GM12878 (cell line): Measurements from ENCODE around the gene FAM221B. TPM values are rescaled to one million over a fixed set of nuclear protein-coding genes. Genes with fewer than 3 reads are reported as not detected.

Source experiments
- ATAC-seq: fragments of 200-7000 bp; cut with Tn5 transposase; 3 replicates; pipeline ENCODE4 v1.9.1; 2020; ENCODE audit warnings: mild to moderate bottlenecking, moderate library complexity
- BruUV-seq: library from RNA; stranded (reverse); fragments of 400-500 nt; replicated peaks from 2 replicates; lab custom pipeline; 2021; lab: Mats Ljungman, UMichigan
- CTCF ChIA-PET: fragments of 300-600 bp; sonication (Branson Sonifier 250); formaldehyde crosslinking; extraction: SDS; loops from one replicate; lab custom pipeline; 2021; ENCODE audit warnings: inconsistent platforms; lab: Yijun Ruan, JAX
- POLR2A ChIA-PET: fragments of 350-600 bp; formaldehyde crosslinking; extraction: SDS; loops from one replicate; lab custom pipeline; 2021; ENCODE audit warnings: inconsistent platforms; lab: Charles Lee
- RAD21 ChIA-PET: fragments of 300-600 bp; sonication (Branson Sonifier 250); formaldehyde crosslinking; loops from one replicate; lab custom pipeline; 2023; ENCODE audit warnings: antibody characterized with exemption; ENCODE audit not compliant: unreplicated experiment; lab: Charles Lee
- SMC1A ChIA-PET: fragments of 300-600 bp; sonication (Branson Sonifier 250); formaldehyde crosslinking; loops from one replicate; lab custom pipeline; 2023; ENCODE audit not compliant: unreplicated experiment, uncharacterized antibody; lab: Charles Lee
- DNase-seq: peaks from one replicate; pipeline ENCODE4 v3.0.0-alpha.2; 2011; ENCODE audit warnings: low read depth, low spot score
- FAIRE-seq: peaks from 3 replicates; lab custom pipeline; 2011; peaks lifted over from hg19 to GRCh38; lab: Jason Lieb, UNC
- H2AFZ ChIP-seq: 2 replicates; pipeline ENCODE4 v1.6.0; 2011; ENCODE audit warnings: low read depth, low read length, control low read depth; ENCODE audit not compliant: control insufficient read depth
- H3K27ac ChIP-seq: 2 replicates; pipeline ENCODE4 v1.5.1; 2011; ENCODE audit warnings: control low read depth; ENCODE audit not compliant: control insufficient read depth, insufficient read depth
- H3K27me3 ChIP-seq, 2 experiments: replicated peaks in 1 of 2; 2 replicates each; pipeline versions ENCODE4 v1.6.0 to v1.6.1; 2011; ENCODE audit warnings: low read length in 1 of 2; ENCODE audit not compliant: control insufficient read depth in 2 of 2, insufficient read depth in 2 of 2
- H3K36me3 ChIP-seq, 2 experiments: 2 replicates each; pipeline ENCODE4 v1.5.1; 2011; ENCODE audit warnings: low read length in 1 of 2; ENCODE audit not compliant: control insufficient read depth in 2 of 2, insufficient read depth in 2 of 2
- H3K4me1 ChIP-seq: 2 replicates; pipeline ENCODE4 v1.6.1; 2011; ENCODE audit warnings: mild to moderate bottlenecking, low read length, moderate library complexity, mixed read lengths; ENCODE audit not compliant: control insufficient read depth, insufficient read depth
- H3K4me2 ChIP-seq: 2 replicates; pipeline ENCODE4 v1.6.0; 2011; ENCODE audit warnings: control low read depth; ENCODE audit not compliant: control insufficient read depth, insufficient read depth
- H3K4me3 ChIP-seq: fragments of 200-600 bp; sonication (generic); 2 replicates; pipeline ENCODE4 v1.5.1; 2016
- H3K79me2 ChIP-seq: 2 replicates; pipeline ENCODE4 v1.6.0; 2011; ENCODE audit warnings: low read length; ENCODE audit not compliant: control insufficient read depth, insufficient read depth
- H3K9ac ChIP-seq: 2 replicates; pipeline ENCODE4 v1.8.0; 2011; ENCODE audit warnings: low read length, control low read depth, mixed read lengths; ENCODE audit not compliant: control insufficient read depth, insufficient read depth
- H3K9me3 ChIP-seq: replicated peaks from 3 replicates; pipeline ENCODE4 v1.5.1; 2011; ENCODE audit warnings: mild to moderate bottlenecking, low read length; ENCODE audit not compliant: control insufficient read depth, insufficient read depth
- H4K20me1 ChIP-seq: 2 replicates; pipeline ENCODE4 v1.6.0; 2011; ENCODE audit not compliant: control insufficient read depth, insufficient read depth
- CHD4 ChIP-seq: fragments of 200-600 bp; sonication (generic); IDR thresholded peaks from 2 replicates; pipeline ENCODE4 v1.6.1; 2016; ENCODE audit warnings: mild to moderate bottlenecking
- CREB1 ChIP-seq: IDR thresholded peaks from 2 replicates; pipeline ENCODE4 v1.6.1; 2012; ENCODE audit warnings: low read depth, mild to moderate bottlenecking, inconsistent platforms
- HDAC6 ChIP-seq: fragments of 200-600 bp; sonication (generic); IDR thresholded peaks from one replicate; pipeline ENCODE4 v1.8.0; 2017; ENCODE audit warnings: antibody characterized with exemption; ENCODE audit not compliant: unreplicated experiment
- HDGF ChIP-seq: fragments of 450-650 bp; IDR thresholded peaks from 2 replicates; pipeline ENCODE4 v1.6.1; 2016; ENCODE audit warnings: antibody characterized with exemption
- MTA2 ChIP-seq: fragments of 450-650 bp; IDR thresholded peaks from 2 replicates; pipeline ENCODE4 v1.6.1; 2016; ENCODE audit warnings: low read depth, mild to moderate bottlenecking, moderate library complexity
- PML ChIP-seq: IDR thresholded peaks from 2 replicates; pipeline ENCODE4 v1.6.1; 2012; ENCODE audit warnings: low read length, inconsistent platforms
- TBL1XR1 ChIP-seq: IDR thresholded peaks from 2 replicates; pipeline ENCODE4 v1.6.1; 2012; ENCODE audit warnings: low read depth, low read length, improper control_type of control experiment
- ZBED1 ChIP-seq: IDR thresholded peaks from 2 replicates; pipeline ENCODE4 v1.6.1; 2016; ENCODE audit warnings: borderline replicate concordance
- ZBTB40 ChIP-seq: fragments of 450-650 bp; IDR thresholded peaks from 2 replicates; pipeline ENCODE4 v1.6.1; 2016; ENCODE audit warnings: mild to moderate bottlenecking, moderate library complexity, borderline replicate concordance
- ZNF217 ChIP-seq: fragments of 450-650 bp; IDR thresholded peaks from 2 replicates; pipeline ENCODE4 v1.6.1; 2017; ENCODE audit warnings: antibody characterized with exemption, mild to moderate bottlenecking
- WGBS: methylation state at CpG from one replicate; pipeline ENCODE4 v1.1.6; 2016; ENCODE audit warnings: low lambda C conversion rate; ENCODE audit not compliant: insufficient replicate concordance, insufficient coverage; ENCODE audit errors: missing lambda C conversion rate; 5-methylcytosine and 5-hydroxymethylcytosine counted together
- in situ Hi-C: fragments of 300-500 bp; cut with MboI; formaldehyde crosslinking; loops from 9 replicates; pipeline ENCODE4 v1.14.3; 2018; ENCODE audit warnings: mixed read lengths
- intact Hi-C: fragments of 100-400 bp; cut with micrococcal nuclease; formaldehyde crosslinking; loops from one replicate; pipeline ENCODE4 v1.14.2; 2022; ENCODE audit not compliant: unreplicated experiment
- polyA plus RNA-seq, 11 experiments: library from polyadenylated mRNA; depleted of rRNA in 4 of 11; unstranded in 6 of 11; stranded (reverse) in 5 of 11; fragments of >200 nt; fragmentation: Nextera tagmentation in 4 of 11; fragmentation: Illumina TruSeq in 1 of 11; extraction: Ambion mirVana in 4 of 11; extraction: Trizol in 1 of 11; gene quantifications; 1 replicate in 1 of 11; 2 replicates in 10 of 11; pipeline versions ENCODE4 v1.2.1 to v1.2.3, GENCODE V29; 2011 to 2016; ENCODE audit warnings: inconsistent platforms in 2 of 11, missing spikeins in 2 of 11, low read depth in 1 of 11
- total RNA-seq, 4 experiments: library from RNA; depleted of rRNA in 3 of 4; stranded (reverse); fragments of >200 nt in 3 of 4; fragmentation: Illumina TruSeq in 1 of 4; extraction: Trizol in 1 of 4; gene quantifications; 2 replicates each; pipeline versions ENCODE4 v1.2.1 to v1.2.3, GENCODE V29; 2013 to 2021
- TF ChIP-seq, protein P1 (sequence below): fragments of 450-650 bp; formaldehyde crosslinking; IDR thresholded peaks from 2 replicates; pipeline ENCODE4 v1.4.0; 2022; ENCODE audit warnings: mild to moderate bottlenecking, moderate library complexity
- TF ChIP-seq, protein P2 (sequence below): IDR thresholded peaks from 2 replicates; pipeline ENCODE4 v1.6.1; 2012; ENCODE audit warnings: mild to moderate bottlenecking, low read depth, low read length

FAM221B gene
- total and polyA plus RNA-seq, 10 of the 15 experiments (the other 5 are each of a cell fraction or from before 2014, with no cell fraction given) = 0.02 to 0.12 (median 0.04) TPM; not detected in 5

DNA sequence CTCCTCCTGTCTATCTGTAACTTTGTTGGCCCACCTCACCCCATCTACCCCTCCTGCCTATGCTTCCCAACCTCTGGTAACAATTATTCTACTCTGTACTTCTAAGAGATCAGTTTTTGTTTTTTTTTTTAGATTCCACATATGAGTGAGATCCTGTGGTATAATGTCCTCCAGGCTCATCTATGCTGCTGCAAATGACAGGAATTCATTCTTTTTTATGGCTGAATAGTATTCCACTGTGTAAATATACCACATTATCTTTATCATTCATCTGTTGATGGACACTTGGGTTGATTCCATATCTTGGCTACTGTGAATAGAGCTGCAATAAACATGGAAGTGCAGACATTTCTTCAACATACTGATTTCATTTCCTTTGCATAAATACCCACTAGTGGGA is 45.1 kb downstream of the FAM221B start (continued):
- TF ChIP-seq ZBTB40 = no peak
- no peak for TF ChIP-seq PML
- TF ChIP-seq MTA2 = no peak
- TF ChIP-seq CHD4 = no peak
- TF ChIP-seq, all 136 proteins: peak for 0

GRCh38 chr9:35781066-35781465 is 47.5 kb downstream of the FAM221B start:
- Histone ChIP-seq H3K4me3 (no peak overlapping the region), H3K27me3 (no peaks in the 10 kb centered on the region), H4K20me1 (no peaks in the 10 kb centered on the region), H2AFZ (no peak overlapping the region), H3K4me1 (no peaks in the 10 kb centered on the region), H3K4me2 (no peak overlapping the region), H3K9ac (no peak overlapping the region), H3K79me2 (no peaks in the 10 kb centered on the region), H3K36me3 (peaks cover 2 to 6% of the 10 kb centered on the region in 2 experiments; a peak in 3 of 4 replicates), H3K27ac (no peak overlapping the region), H3K9me3 (no peaks in the 10 kb centered on the region)
- intact Hi-C loops (no loop called here), in situ Hi-C loops (no loop called here)
- TSS peak; percentile 59 for BruUV-seq
- ChIA-PET CTCF (interaction anchor here (0.6 to 2.0 kb wide), 4 partner anchors 9 to 683 kb away, joined by 3 to 6 read pairs (median 4); no protein-coding TSS in a partner anchor), SMC1A (interaction anchor here (0.9 kb wide), 1 partner anchor 59 kb away, joined by 3 read pairs; no protein-coding TSS in a partner anchor), POLR2A (no interaction called here), RAD21 (no interaction called here)
- WGBS = 100% methylated on average over 1 of the region's 2 CpGs
- TF ChIP-seq ZNF217 (no peak), ZBED1 (no peak), HDAC6 (no peak), CREB1 (no peak), HDGF (no peak), TBL1XR1 (no peak)
- TF ChIP-seq, protein P1, sequence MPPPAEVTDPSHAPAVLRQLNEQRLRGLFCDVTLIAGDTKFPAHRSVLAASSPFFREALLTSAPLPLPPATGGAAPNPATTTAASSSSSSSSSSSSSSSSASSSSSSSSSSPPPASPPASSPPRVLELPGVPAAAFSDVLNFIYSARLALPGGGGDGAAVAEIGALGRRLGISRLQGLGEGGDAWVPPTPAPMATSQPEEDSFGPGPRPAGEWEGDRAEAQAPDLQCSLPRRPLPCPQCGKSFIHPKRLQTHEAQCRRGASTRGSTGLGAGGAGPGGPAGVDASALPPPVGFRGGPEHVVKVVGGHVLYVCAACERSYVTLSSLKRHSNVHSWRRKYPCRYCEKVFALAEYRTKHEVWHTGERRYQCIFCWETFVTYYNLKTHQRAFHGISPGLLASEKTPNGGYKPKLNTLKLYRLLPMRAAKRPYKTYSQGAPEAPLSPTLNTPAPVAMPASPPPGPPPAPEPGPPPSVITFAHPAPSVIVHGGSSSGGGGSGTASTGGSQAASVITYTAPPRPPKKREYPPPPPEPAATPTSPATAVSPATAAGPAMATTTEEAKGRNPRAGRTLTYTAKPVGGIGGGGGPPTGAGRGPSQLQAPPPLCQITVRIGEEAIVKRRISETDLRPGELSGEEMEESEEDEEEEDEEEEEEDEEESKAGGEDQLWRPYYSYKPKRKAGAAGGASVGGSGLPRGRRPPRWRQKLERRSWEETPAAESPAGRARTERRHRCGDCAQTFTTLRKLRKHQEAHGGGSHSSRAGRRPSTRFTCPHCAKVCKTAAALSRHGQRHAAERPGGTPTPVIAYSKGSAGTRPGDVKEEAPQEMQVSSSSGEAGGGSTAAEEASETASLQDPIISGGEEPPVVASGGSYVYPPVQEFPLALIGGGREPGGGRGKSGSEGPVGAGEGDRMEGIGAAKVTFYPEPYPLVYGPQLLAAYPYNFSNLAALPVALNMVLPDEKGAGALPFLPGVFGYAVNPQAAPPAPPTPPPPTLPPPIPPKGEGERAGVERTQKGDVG (CRISPR knock-in tag) = no peak
- TF ChIP-seq, protein P2, sequence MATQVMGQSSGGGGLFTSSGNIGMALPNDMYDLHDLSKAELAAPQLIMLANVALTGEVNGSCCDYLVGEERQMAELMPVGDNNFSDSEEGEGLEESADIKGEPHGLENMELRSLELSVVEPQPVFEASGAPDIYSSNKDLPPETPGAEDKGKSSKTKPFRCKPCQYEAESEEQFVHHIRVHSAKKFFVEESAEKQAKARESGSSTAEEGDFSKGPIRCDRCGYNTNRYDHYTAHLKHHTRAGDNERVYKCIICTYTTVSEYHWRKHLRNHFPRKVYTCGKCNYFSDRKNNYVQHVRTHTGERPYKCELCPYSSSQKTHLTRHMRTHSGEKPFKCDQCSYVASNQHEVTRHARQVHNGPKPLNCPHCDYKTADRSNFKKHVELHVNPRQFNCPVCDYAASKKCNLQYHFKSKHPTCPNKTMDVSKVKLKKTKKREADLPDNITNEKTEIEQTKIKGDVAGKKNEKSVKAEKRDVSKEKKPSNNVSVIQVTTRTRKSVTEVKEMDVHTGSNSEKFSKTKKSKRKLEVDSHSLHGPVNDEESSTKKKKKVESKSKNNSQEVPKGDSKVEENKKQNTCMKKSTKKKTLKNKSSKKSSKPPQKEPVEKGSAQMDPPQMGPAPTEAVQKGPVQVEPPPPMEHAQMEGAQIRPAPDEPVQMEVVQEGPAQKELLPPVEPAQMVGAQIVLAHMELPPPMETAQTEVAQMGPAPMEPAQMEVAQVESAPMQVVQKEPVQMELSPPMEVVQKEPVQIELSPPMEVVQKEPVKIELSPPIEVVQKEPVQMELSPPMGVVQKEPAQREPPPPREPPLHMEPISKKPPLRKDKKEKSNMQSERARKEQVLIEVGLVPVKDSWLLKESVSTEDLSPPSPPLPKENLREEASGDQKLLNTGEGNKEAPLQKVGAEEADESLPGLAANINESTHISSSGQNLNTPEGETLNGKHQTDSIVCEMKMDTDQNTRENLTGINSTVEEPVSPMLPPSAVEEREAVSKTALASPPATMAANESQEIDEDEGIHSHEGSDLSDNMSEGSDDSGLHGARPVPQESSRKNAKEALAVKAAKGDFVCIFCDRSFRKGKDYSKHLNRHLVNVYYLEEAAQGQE = no peak
- FAIRE-seq = no peak
- no peak for ATAC-seq
- DNase-seq = no peak
